ENCODE data around the gene KCNQ1.

KCNQ1 gene

DNA sequence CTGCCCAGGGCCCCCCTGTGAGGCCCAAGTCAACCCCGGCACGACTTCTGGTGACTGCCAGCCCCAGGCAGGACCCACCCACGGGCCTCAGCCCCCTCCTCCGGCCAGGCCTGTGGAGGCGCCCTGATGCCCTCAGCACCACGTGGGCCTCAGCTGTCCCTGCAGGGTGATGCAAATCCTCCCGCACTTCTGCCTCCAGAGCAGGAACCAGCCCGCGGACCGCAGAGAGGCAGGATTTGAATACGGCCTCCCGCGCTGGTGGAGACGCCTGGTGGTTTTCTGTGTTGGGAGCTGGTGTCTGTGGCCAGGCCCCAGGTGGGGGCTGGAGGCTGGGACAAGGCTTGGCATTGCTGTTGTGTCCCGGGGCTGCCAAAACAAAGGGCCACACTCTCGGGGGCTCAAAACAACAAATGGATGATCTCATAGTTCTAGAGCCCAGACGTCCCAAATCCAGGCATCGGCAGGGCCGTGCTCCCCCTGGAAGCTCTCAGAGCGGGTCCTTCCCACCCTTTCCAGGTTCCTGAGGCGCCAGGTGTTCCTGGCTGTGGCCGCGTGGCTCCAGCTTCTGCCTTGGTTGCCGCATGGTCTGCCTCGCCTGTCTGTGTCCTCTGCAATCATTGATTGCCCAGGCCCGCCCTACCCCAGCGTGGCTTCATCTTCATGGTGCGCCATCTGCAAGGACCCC is 19.9 kb upstream of the KCNQ1 start:
- TF ChIP-seq GATA2 (IDR thresholded peaks at IDR 0.05; ENCODE audit: low read depth, low read length), result no peak
- no peak for TF ChIP-seq GATA3 (IDR thresholded peaks at IDR 0.05; ENCODE audit: low read depth, low read length)

DNA sequence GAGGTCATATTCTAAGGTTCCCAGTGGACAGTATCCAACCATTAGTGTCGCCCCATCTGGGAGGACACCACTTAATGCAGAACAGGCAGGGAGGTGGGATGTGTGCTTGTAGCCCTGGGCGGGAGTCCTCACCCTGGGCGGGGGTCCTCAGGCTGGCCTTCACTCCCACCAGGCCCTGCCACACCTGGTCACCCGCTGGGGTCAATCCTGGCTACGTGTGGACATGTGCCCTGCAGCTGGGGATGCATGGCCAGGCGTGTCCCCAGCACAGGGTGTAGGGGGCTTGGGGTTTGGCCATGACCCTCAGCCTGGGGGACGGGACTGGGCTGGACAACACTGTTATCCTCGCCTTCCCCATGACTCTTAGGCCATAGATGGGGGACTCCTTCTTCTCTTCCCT is 19.3 kb upstream of the KCNQ1 start:
- TF ChIP-seq GATA2 (IDR thresholded peaks at IDR 0.05; ENCODE audit: low read depth, low read length) (no peak), GATA3 (IDR thresholded peaks at IDR 0.05; ENCODE audit: low read depth, low read length) (no peak)

DNA sequence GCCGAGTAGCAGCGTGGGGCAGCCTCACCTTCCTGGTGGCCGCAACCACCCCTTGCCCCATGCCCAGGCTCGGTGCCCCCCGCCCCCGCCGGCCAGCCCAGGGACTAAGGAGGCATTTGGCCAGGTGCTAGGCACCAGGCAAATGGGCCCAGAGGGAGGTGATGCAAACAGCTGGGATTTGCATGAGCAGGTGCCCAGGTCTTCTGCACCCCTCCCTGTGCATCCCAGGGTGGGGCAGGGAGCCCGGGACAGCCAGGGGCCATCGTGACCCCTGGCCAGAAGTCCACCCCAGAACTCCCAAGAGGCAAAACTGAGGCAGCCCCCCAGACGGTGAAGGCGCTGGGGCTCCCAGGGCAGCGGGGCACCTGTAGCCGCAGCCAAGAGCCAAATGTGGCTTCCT is 18.6 kb upstream of the KCNQ1 start:
- TF ChIP-seq GATA2 (IDR thresholded peaks at IDR 0.05; ENCODE audit: low read depth, low read length) (no peak), GATA3 (IDR thresholded peaks at IDR 0.05; ENCODE audit: low read depth, low read length) (no peak)

DNA sequence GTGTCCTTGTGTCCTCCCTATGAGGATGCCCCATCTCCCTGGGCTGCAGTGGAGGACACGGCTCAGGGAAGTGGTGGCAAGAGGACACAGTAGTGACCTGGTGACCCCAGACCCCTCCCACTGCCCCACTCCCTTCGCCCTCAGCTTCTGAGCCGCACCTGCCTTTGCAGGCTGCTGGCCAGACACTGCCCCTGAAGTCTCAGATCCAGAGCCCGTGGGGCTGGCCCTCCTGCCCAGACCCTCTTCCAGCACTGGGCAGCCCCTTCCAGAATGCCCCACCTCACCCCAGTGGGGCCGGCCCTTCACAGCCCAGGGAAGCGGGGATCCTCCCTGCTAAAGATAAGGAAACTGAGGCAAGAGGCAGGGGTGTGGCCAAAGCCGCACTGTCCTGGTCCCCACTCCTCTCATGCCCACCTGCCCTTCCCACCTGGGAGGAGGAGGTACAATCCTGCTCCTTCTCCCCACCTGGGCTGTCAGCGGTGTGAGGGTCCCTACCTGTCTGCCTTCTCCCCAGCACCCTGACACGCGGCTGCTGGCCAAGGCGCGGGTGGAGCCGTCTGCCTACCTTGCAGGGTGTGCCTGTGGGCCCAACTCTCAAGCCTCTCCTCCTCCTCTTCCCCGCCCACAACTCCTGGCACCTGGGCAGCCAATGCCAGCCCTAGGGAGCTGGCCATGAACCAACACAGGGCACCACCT is 17.8 kb upstream of the KCNQ1 start:
- TF ChIP-seq GATA3 (IDR thresholded peaks at IDR 0.05; ENCODE audit: low read depth, low read length), result no peak
- TF ChIP-seq GATA2 (IDR thresholded peaks at IDR 0.05; ENCODE audit: low read depth, low read length), result no peak

DNA sequence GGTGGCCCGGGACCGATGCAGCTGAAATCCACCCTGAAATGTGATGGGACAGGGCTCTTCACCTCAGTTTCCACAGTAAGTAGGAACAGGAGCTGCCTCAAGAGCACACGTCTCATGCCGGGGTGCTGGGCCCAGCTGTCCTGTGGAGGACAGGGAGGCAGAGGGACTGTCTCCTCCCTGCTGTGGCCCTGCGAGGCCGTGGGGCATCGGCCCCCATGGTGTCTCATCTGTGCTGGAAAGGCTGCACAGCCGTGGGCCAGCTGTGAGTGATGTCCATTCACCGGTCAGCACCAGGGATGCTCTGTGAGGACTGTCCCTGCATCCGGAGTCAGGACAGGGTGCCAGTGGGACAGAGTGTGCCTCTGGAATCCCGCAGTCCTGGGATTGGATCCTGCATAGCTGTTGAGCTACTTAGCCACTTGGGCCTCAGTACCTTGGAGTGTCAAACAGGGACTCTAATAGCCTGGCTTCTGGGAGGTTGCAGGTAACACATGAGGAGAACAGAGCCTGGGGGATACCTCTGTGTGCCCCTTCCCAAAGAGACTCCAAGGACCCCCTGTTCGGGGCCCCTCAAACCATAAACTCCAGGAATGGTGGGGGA is 17.0 kb upstream of the KCNQ1 start:
- TF ChIP-seq GATA3 (IDR thresholded peaks at IDR 0.05; ENCODE audit: low read depth, low read length) (no peak), GATA2 (IDR thresholded peaks at IDR 0.05; ENCODE audit: low read depth, low read length) (no peak)

- TF ChIP-seq GATA2 (IDR thresholded peaks at IDR 0.05; ENCODE audit: low read depth, low read length) (no peak), GATA3 (IDR thresholded peaks at IDR 0.05; ENCODE audit: low read depth, low read length) (no peak)
These were observed 16.4 kb upstream of the KCNQ1 start for GRCh38 chr11:2428322-2428795.

DNA sequence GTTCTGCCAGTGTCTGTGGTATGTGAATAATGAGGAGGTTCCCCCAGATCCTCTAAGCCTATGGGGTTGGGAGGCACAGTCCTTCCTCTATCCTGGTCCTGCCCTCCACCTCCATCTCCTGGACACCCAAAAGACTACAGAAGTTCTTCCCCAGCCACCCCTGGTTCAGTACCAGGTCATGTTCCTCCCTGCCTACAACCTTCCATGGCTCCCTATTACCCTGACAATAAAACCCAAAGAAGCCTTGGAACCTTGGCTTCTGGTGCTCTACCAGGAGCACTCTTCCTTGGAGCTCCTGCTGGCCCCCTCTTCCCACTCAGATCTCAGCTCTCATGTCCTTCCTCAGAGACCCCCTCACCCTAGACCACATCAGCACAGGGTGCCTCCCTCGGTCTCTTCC is 13.4 kb upstream of the KCNQ1 start:
- TF ChIP-seq GATA3 (IDR thresholded peaks at IDR 0.05; ENCODE audit: low read depth, low read length), result no peak
- no peak for TF ChIP-seq GATA2 (IDR thresholded peaks at IDR 0.05; ENCODE audit: low read depth, low read length)

DNA sequence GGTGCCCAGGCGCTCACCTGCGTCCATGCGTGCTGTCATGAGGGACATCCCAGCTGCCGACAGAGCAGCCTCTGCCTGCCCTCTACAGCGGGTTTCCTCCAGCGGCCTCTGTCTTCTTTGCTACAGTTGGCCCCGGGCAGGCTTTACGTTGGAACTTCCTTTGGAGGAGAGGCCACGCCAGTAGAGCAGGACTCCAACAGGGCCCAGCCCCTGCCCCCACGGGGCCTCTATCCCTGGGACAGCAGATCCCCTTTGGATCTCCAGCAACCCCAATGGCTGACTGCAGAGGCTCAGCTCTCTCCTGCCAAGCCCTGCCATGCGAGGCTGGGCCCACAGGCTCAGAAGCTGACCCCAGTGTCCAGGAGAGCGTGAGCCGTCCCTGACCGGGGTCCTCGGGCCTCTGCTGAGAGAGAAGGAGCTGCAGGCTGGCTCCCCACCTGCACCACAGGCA is 12.6 kb upstream of the KCNQ1 start:
- TF ChIP-seq GATA3 (IDR thresholded peaks at IDR 0.05; ENCODE audit: low read depth, low read length), result no peak
- TF ChIP-seq GATA2 (IDR thresholded peaks at IDR 0.05; ENCODE audit: low read depth, low read length), result no peak

DNA sequence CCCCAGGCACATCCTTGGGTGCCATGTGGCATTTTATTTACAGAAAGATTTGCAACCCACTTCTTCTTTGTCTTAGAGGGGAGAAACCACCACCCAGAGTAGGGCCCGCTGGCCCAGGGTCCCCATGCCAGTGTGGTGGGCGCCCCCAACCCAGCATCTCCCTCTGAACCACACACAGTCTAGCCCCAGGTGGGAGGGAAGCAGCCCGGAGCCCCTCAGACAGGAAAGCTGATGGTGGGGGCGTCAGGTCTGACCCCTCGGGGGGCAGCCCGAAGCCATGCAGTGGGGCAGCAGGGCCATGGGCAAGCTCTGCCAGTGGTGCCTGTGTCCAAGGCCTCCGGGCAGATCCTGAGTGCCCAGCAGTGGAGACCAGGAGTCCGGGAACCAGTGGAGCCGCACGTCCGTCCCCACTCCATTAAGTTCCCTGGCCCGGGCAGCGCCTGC is 12.2 kb upstream of the KCNQ1 start:
- TF ChIP-seq GATA2 (IDR thresholded peaks at IDR 0.05; ENCODE audit: low read depth, low read length) (no peak), GATA3 (IDR thresholded peaks at IDR 0.05; ENCODE audit: low read depth, low read length) (no peak)

GRCh38 chr11:2433106-2433925 is 11.5 kb upstream of the KCNQ1 start:
- TF ChIP-seq GATA2 (IDR thresholded peaks at IDR 0.05; ENCODE audit: low read depth, low read length) (no peak), GATA3 (IDR thresholded peaks at IDR 0.05; ENCODE audit: low read depth, low read length) (no peak)

- TF ChIP-seq GATA2 (IDR thresholded peaks at IDR 0.05; ENCODE audit: low read depth, low read length) (no peak), GATA3 (IDR thresholded peaks at IDR 0.05; ENCODE audit: low read depth, low read length) (no peak)
These were observed 10.8 kb upstream of the KCNQ1 start for GRCh38 chr11:2434008-2434407.

DNA sequence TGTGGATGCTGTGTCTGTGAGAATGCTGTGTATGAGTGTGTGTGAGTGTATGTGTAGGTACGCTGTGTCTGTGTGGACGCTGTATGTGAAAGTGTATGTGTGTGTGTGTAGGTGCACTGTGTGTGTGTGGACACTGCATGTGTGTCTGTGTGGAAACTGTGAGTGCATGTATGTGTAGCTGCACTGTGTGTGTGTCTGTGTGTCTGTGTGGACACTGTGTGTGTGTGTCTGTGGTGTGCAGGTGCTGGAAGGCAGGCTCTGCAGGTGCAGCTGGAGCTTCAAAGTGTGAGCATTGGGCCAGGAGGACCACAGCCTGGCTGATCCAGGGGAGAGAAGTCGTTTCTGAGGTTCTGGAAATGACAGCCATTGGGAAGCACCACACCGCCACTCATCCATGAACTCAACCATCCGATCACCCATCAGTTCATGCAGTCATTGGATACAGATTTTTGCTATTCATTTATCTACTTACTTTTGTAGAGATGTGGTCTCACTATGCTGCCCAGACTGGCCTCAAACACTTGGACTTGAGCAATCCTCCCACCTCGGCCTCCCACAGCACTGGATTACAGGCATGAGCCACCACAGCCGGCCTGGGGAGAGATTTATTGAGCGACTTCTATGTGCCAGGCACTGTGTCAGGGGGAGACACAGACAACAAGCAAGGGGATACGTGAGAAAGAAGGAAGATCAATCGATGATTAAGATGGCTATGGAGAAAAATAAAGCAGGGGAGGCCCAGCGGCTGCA is 10.1 kb upstream of the KCNQ1 start:
- TF ChIP-seq GATA2 (IDR thresholded peaks at IDR 0.05; ENCODE audit: low read depth, low read length) (no peak), GATA3 (IDR thresholded peaks at IDR 0.05; ENCODE audit: low read depth, low read length) (no peak)

GRCh38 chr11:2435288-2436012 is 9.4 kb upstream of the KCNQ1 start:
- TF ChIP-seq GATA2 (IDR thresholded peaks at IDR 0.05; ENCODE audit: low read depth, low read length) (no peak), GATA3 (IDR thresholded peaks at IDR 0.05; ENCODE audit: low read depth, low read length) (no peak)
